NCI-H69 (cell line): ENCODE data around the gene LY6G5B.

ENCODE experiments used
- DNase-seq: peaks from one replicate; lab custom pipeline; 2025; lab: John Stamatoyannopoulos, UW

Gene LY6G5B

DNA sequence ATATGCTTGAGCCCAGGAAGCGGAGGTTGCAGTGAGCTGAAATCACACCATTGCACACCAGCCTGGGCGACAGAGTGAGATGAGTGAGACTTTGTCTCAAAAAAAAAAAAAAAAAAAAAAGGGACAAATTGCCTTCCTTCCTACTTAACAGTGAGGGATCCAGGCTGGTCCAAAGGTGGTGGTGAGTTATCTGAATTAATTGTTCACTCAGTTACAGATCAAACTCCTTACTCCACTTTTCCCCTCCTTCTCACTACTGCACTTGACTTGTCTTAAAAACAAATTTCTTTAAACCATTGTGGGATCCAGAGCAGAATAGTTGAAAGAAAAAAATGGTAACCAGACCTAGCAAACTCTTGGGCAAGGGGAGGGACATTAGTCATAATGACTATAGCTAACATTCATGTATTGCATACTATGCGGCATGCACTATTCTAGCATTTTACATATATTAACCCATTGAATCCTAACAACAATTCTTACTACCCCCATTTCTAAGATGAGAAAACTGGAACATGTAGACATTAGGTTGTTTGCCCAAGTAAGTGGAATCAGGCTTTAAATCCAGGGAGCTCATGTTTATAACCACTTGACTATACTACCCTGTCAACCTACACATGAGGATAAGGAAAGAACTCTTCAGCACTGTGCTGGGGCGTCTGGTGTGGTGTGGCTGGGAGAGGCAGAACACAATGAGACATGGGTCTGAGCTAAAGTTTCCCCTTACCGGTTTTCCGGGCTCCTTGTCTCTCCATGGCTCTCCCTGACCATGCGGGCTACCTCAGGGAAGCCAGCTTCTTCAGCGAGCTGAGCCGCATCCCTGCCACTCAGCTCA, 6.4 kb upstream of the LY6G5B start:
- no peak for DNase-seq

DNA sequence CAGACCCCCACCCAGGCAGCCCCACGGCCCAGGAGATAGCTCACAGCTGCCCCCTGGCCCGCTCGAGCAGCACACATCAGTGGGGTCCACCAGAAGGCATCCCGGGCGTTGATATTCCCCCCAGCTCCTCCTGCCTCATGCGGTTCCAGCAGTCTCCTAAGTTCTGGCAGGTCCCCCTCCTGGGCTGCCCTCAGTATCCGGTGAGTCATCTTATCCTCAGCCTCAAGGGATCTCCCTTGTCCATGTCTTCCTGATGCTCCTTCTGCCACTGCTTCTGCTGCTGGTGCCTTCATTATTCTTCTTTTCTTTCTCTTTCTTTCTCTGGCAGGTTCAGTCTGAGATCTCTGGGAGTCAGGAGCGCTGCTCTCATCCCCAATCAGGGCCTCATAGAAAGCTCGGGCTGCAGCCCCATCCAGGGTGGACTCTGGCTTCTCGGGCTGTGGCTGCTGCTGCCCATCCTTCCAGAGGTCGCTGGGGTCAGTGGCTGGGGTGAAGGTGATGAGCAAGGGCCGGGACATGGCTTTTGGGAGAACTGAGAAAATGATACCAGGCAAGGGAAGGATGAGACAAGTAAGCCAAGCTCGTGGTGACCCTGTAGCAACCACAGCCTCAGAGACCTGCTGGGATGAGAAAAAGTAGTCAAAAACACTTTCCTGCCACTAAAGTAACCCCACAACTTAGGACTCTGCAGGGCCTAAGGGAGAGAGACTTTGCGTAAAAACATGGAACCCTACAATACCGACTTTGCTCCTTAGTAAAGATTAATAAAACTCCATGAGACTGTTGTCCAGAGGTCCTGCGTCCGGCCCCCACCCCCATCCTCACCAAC, 5.6 kb upstream of the LY6G5B start:
- DNase-seq, result peak; percentile 63

DNA sequence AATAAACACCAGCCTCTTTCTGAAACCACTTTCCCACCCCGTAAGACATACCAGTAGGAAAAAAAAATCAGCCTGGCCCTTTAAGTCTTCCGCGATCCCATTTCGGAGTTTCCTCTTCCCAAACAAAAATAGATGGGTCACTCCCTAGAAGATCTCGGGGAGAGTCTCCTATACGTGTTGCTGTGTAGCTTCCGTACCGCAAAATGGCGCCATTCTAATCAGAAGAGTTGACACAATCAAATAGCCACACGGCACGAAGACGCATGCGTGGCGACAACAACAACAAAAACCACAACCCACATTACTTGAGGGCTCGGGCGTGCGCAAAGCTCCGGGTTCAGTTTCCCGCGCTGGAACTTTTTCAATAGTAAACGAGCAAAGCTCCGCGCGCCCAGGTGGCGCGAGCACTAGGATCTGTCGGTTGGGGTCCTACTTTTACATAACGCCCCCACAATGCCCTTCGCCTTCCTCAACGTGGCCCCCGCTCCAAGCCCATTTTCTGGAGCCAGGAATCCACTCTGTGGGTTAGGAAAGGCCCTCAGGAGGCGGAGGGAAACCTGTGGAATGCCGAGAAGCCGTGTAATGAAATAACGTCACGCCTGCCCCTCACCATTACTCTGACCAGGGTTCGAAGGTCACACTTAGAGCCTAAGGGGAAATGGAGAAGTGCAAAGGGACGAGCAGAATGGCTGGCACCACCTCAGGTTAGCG, 4.8 kb upstream of the LY6G5B start, which contains the start of gene GPANK1:
Gene GPANK1, minus strand, starts transcription at position 208 of the 711 bp plus-strand sequence. CDS start 519 bp downstream, outside the sequence.
- peak; percentile 98 for DNase-seq

DNA sequence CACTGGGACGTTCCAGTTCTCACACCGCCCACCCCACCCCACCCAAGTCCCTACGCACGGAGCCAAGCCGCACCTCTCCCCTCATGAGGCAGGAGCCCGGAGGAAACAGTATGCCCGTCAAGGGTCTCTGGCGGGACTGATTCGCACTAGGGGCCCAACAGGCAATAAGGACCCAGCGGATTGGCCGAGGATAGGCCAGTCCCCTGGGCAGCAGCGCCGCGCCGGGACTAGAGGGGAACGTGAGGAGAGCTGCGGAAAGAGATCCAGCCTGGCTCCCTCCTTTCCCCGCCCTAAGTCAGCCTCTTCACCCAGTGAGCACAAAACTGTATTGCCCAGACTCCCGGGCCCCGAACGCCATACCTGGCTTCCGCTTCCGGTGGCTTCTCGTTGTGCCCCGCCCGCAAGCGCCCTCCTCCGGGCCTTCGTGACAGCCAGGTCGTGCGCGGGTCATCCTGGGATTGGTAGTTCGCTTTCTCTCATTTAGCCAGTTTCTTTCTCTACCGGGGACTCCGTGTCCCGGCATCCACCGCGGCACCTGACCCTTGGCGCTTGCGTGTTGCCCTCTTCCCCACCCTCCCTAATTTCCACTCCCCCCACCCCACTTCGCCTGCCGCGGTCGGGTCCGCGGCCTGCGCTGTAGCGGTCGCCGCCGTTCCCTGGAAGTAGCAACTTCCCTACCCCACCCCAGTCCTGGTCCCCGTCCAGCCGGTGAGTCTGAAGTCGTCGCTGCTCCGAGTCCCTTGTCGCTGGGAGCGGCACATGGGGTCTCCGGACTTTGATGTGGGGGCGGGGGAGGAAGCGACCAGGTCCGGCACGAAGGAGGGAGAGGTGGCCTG, 4.1 kb upstream of the LY6G5B start, which contains the start of gene CSNK2B:
Gene CSNK2B, plus strand, starts transcription at position 580 of the 836 bp plus-strand sequence. CDS start 752 bp downstream, outside the sequence.
- DNase-seq, result peak; percentile 99

DNA sequence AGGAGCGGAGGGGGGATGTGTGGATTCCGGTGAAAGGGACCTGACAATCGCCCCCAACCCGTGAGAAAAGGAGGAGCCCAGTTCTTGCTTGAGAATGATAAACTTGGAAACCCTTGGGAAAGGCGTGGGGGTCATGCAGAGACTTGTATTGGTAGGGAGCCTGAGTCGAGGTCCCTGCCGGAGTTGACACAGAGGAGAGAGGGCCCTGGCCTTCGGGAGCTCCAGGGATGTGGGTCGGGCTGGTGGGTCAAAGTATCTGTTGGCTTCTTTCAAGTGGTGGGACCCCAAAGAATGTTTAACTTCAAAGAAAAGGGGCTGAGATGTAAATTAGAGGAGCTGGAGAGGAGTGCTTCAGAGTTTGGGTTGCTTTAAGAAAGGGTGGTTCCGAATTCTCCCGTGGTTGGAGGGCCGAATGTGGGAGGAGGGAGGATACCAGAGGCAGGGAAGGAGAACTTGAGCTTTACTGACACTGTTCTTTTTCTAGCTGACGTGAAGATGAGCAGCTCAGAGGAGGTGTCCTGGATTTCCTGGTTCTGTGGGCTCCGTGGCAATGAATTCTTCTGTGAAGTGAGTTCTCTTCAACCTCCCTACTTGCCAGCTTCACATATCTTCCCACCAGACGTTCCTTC, 3.3 kb upstream of the LY6G5B start:
- no peak for DNase-seq

DNA sequence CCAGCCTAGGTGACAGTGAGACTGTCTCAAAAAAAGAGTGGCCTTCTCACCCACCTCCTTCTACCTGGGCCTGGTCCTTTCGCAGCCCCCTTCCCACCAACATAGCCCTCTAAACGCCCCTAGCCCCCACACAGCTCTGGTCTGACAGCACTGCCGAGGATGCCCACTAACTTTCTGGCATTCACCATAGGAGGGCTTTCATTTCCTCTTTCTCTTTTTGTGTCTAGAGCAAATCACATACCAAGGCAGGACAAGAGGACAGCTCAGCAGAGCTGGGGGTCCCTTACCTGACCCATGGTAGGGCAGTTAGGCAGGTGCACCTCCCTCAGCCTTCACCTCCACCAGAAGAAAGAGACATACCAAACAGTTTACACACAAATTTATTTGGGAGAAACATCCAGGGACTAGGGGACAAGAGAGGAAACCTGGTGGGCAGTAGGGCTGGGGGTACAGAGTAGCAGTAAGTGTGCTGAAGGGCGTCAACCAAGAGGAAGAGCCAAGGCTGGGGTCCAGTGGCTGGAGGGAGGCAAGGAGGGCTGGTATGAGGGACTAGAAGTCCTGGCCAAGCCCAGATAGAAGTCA, 6.6 kb downstream of the LY6G5B start:
- DNase-seq, result no peak

DNA sequence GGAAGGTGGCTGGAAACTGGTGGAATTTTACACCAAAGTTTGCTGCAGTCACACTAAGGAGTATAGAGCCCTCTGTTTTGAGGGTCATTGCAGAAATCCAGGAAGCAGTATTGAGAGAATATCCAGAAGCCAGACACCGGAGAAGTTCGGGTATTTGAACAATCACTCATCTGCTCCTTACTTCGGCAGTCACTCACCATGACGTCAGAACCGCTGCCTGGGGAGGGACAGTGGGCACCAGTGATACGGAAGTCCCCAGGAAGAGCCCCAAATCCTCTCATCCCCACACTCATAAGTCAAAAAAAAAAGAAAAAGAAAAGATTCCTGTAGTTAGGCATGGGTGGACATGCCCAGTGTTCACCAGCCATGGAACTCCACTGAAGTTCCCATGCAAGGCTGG, 7.1 kb downstream of the LY6G5B start:
- DNase-seq, result no peak

DNA sequence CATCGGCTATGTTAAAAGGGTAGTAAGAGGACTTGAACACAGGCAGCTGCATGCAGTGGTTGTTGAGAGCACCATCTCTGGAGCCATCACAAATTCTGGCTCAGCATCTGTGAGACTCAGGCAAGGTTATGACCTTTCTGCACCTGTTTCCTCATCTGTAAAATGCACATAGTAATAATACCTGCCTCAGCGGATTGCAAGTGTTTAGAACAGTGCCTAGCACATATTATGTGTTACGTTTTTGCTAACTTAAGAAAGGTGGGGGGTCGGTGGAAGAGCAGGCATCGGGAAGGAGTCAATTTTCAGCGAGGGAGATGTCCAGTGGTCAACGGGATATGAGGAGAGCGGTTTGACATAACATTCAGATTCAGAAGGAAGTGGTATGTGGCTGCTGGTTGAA, 8.2 kb downstream of the LY6G5B start:
- no peak for DNase-seq

DNA sequence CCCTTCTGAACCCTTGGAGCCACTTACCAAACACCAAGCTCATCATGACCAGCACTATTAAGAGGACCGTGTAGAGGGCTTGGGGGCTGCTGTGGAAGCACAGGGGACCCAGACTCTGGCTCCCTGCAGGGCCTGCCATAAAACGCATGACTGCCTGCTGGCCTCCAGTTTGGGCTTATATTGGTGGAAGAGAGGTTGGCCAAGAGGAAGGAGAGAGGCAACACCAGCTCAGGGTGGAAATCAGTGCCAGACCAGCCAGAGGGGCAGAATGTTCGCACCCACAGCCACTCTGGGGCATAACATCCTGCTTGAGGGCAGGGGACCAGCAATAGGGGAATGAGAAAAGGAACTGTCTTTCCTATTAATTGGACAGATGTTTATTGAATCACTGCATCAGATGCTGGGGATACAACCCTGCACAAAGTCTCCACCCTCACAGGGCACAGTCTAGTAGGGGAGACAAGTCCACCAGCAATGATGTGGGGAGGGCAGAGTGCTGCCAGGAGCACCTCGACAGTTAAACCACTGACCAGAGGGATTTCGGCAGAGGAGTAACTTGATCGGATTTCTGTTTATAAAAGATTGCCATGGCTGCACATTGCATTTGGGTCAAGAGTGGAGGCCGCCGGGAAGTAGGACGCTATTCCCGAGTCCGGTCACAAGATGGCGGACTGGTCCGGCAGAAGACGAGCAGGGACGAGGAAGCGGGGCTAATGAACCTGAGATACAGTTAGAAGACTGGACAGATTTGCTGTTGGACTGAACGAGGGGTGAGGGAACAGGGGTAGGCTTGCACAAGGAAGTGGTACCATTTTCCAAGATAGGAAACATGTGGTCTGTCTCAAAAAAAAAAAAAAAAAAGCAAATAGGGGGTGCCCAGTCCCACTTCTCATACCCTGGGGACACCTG, 10.7 kb downstream of the LY6G5B start, which contains the start of gene LY6G5C:
Gene LY6G5C, minus strand, starts transcription at position 842 of the 909 bp plus-strand sequence. Its CDS starts 694 bp downstream, at position 148.
- DNase-seq, result peak; percentile 94

DNA sequence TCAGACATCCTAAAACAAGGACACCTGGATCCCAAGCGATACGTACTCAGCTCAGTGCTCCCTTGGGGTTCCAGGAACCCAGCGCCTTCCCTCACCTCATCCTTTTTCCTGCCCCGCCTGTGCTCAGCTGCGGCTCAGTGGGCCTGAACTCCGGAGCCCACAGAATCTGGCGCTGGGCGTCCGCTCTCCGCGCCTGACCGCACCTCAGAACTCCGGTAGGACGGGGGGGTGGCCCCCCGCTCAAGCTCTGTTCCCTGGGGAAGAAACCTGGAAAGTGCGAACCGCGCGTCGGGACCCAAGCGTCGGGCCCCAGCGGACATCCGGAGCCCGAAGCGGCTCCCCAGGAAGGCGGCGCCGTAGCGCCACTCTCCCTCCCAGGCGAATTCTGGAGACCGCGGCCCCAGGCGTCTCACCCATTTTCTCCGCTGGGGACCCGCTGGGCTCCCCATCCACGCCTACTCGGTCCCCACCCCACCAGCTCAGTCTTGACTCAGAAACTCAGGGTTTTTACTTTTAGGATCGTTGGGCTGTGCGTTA, 11.4 kb downstream of the LY6G5B start:
- DNase-seq, result peak; percentile 85

DNA sequence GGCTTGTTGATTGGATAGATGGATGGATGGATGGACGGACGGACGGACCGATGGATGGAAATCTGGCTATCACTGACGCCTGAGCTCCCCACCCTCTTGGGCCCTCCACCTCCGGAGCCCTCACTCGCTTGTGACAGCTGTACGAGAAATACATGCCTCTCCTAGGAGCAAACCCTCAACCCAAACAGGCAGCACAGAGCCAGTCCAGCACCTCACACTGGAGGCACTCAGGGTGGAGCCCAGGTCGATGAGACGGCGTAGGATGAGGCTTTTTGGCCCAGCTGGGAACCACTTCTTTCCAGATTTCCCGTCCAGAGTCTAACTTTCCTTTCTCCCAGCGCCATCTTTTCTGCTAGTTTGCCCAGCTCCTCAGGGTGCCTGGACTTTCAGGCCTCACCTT, 13.8 kb downstream of the LY6G5B start:
- no peak for DNase-seq

DNA sequence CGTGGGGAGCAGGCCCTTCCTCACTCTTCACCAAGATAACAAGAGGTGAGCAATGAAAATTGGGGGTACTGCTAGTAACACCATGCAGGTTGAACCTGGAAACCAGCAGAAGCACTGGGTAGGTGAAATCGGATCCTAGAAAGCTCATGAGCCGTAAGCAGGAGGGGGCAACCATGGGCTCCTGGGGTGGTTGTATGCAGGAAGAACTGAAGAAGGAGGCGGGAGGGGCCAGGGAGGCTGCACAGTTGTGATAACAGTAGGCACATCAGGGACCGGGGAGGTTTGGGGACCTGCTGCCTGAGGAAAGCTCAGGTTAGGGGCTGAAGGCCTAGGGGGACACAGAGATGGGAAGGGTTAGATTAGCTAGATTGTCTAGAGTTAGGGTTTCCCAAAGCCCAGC, 16.7 kb downstream of the LY6G5B start:
- no peak for DNase-seq

DNA sequence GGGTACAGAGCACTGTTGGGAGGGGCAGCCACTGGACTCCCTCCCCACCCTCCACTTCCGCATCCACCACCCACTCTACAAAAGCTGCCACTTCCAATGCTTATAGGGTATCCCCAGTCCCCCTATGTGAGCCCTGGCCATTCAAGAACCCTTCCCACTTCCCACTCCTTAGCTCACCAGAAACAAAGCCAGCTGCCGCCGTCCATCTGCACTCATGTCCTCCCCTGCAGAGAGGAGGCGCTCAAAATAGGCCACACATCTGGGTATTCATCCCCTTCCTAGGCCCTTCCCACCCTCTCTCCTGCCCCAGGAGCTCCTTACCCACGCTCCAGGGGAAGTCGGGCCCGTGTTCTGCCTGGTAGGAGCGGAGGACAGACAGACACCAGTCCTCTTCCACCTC, 17.5 kb downstream of the LY6G5B start:
- no peak for DNase-seq

DNA sequence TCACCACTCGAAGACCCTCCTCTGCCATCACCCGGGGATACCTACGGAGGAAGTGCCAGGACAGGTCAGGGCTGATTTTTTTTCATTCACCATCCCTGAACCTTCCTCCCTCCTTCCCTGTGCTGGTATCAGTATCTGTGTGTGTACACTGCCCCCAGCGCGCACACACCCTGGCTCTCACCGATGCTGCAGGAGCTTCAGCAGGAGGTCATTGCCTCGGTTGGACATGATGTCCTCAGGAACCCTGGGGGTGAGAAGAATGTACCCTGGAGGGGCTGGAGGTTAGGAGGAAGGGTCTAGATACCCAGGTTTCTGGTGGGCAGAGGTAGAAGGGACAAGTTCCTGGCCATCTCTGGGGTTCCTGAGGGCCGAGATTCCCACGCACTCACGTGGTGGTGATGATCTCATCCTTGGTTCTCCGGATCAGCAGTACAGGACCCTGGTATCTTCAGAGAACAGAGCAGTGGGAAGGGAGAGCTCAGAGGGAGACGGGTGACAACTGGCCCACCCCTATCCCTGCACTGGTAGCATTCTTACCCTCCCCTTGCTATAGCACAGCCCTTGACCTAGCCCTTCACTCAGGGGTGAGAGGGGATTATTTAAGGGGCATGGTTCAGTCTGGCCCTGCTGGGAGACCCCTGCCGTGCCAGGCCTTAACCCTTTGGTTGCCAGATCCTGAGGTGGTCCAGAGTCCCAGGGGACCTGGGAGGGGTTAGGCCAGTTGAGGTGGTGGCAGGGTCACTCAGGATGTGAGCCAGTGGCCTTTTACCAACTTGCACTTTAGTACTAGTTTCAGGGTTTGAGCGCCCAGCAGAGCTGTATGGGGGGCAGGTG, 18.3 kb downstream of the LY6G5B start:
- DNase-seq, result no peak

DNA sequence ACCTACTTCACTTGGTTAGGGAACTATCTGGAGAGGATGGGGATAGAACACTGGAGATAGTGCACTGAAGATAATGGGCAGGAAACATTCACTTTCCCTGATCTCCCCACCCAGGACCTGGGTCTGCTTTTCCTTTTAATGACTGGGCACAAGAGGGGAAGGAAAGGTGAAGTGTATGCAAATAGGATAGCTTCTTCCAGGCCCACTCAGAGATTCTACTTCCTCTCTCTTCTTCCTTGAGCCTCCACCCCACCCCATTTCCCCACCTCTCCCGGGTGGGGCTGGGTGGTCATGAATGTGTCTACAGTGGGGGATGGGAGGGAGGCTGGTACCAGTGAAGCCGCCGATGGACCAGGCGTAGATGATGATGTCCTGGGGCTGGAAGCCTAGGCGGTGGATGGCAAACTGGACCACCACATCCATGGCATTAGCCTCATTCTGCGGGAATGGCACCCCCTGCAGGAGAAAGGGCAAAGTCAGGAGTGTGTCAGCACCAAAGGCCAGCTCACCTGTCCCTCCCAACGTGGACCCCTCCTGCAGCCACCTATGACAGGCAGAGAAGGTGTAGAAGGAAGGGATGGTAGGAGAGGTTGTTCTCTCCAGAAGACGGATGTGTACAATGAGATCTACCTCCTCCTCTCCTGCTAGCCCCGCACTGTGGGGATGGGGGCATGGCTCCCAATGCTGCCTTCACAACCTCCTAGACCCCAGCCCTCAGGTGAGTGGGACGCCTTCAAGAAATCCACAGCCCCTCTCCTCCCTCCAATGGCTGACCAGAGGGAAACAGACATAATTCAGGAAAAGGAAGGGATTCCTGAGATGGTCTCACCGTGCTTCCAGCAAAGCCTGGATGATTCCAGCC, 19.7 kb downstream of the LY6G5B start:
- DNase-seq, result no peak

DNA sequence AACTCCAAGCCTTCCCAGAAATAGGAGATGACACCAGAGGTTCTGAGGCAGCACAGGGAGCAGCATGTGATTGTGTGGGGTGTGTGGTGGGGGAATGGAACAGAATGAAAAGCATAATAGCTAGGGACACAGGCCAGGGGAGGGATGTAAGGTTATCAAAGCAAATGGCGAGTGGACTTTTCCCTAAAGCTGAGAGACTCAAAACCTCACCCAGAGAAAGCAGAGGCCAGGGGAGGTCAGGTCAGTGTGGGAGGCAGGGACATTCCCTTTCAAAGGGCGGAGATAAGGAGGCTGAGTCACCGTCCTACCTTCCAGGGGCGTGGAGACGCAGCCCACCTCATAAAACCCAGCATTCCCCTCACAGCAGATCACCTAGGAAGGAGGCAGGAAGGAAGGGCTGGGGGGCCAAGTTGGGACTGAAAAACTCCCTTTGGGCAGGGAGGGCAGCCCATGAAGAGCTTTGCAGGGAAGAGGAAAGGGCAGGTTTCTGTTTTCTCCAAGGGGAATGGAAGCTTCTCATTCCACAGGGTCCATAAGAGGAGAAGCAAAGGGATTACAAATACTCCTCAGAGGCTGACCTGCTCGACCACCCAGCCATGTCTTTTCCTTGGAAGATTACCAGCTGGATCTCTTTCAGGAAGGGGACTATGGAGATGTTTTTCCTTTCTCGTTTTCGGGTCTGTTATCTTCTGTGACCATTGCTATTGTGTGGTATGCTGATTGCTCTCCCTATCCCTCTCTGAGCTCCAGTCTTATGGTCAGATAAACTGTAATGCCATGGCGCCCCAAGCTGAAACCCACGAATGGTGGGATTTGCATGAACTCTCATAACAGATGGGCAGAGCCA, 20.7 kb downstream of the LY6G5B start:
- DNase-seq, result no peak
